ENCODE measurements around the gene STAT6.
A peak's percentile ranks its signal among the peaks of the same experiment; 100 is the strongest.

The STAT6 gene

DNA sequence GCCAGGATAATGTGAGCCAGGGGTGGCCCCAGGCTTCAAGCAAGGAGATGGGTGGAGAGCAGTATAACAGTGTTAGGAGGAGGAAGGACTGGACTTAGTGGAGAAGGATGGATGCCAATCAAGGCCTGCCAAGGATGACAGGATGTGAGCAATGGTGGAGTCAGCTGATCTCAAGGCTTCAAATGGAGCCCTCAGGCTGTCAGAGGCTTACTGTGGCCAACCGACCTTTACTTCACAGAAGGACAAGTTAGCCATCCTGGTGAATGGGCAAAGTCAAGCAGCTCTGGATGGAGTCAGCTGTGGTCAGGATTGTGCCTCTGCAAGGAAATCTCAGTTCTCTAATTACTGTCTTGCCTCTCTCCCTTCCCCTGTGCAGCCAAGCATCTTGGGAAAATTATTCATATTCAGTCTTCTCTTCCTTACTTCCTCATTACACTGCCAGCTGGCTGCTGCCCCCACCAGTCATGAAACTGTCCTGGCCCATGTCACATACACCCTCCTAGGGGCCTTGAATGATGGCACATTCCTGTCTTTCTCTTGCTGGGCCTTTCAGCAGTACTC is 7.6 kb upstream of the STAT6 start:
- Mint-ChIP-seq H3K9me3 (no peaks in the 10 kb centered on the region), H3K27ac (no peak overlapping the region), H3K36me3 (ENCODE audit: low read depth) (no peaks in the 10 kb centered on the region), H3K27me3 (ENCODE audit: low read depth) (peaks cover 2% of the 10 kb centered on the region), H3K4me3 (no peak overlapping the region), H3K4me1 (no peaks in the 10 kb centered on the region)
- TF ChIP-seq, protein P1, sequence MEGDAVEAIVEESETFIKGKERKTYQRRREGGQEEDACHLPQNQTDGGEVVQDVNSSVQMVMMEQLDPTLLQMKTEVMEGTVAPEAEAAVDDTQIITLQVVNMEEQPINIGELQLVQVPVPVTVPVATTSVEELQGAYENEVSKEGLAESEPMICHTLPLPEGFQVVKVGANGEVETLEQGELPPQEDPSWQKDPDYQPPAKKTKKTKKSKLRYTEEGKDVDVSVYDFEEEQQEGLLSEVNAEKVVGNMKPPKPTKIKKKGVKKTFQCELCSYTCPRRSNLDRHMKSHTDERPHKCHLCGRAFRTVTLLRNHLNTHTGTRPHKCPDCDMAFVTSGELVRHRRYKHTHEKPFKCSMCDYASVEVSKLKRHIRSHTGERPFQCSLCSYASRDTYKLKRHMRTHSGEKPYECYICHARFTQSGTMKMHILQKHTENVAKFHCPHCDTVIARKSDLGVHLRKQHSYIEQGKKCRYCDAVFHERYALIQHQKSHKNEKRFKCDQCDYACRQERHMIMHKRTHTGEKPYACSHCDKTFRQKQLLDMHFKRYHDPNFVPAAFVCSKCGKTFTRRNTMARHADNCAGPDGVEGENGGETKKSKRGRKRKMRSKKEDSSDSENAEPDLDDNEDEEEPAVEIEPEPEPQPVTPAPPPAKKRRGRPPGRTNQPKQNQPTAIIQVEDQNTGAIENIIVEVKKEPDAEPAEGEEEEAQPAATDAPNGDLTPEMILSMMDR (IDR thresholded peaks at IDR 0.05; ENCODE audit: unreplicated experiment in 3 of 3) = no peak

DNA sequence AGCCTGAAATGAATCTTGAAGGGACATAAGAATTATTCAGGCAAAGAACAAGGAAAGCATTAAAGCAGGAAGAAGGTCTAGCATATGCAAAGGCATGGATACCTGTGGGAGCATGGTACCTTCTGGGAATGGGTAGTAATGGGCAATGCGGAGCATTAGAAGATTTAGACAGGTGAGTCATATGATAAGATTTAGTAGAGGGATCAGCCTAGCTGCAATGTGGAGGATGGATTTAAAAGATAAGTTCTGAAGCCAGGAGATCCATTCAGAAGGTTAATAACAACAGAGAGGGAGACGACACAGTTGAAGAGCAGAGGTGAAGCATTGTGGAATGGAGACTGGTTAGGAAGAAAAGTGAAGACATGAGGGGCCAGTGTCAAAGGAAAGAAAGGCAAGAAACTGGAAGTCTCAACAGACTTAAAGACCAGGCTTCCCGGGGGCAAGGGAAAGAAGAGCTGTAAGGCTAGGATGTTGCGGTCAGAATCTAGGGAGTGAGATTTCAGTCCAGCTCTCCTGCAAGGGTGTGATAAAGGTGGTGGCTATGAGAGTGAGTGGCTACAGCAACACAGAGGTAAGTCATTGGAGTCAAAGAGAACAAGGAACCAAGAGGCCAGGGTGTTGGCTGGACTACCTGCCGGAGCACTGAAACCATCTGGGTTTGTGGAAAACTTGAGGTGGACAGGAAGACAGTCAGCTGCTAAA is 5.6 kb upstream of the STAT6 start:
- Mint-ChIP-seq H3K36me3 (ENCODE audit: low read depth) (no peaks in the 10 kb centered on the region), H3K9me3 (no peaks in the 10 kb centered on the region), H3K27ac (no peak overlapping the region), H3K27me3 (ENCODE audit: low read depth) (no peaks in the 10 kb centered on the region), H3K4me3 (peak overlapping the region in 1 of 3 experiments; percentile 3), H3K4me1 (peaks cover 5% of the 10 kb centered on the region)
- TF ChIP-seq, protein P1 (IDR thresholded peaks at IDR 0.05; ENCODE audit: unreplicated experiment in 3 of 3) = no peak

DNA sequence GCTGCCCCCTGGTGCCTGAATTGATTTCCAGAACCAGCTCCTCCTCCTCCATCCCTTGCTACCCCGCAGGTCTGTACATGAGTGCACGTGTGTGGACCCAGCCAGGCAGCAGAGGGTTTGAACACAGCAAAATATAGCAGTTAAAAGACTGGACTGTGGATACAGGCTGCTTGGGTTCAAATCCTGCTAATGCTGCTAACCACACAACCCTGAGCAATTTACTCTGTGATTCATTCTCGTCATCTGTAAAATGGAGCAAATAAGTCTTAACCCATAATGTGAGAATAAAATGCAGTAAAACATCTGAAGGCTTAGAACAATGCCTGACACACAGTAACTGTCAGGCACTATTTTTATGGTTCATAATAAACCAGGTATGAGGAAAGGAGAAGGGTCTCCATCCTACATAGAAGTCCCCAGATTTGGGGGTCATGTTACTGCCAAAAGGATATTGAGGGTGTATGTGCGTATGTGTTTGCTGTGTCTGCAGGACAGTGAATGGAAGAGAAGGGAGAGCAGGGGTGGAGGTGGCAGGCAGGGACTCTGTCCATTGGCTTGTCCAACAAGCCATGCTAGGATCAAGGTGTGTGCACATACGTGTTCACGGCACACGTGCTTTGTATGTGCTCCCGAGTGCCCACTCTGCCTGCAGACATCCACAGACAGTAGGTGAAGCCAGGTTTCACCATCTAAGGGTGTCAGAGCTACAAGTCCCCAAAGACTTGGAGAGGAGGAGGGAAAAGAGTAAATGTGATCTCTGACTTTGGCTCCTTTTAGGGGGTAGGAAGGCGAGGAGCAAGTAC is 1.5 kb upstream of the STAT6 start:
- peak overlapping the region; percentile 90 to 93 (median 91) for H3K4me3 Mint-ChIP-seq
- no peaks in the 10 kb centered on the region for H3K27me3 Mint-ChIP-seq (ENCODE audit: low read depth)
- H3K4me1 Mint-ChIP-seq = peaks cover 32% of the 10 kb centered on the region
- H3K36me3 Mint-ChIP-seq (ENCODE audit: low read depth) = peaks cover 3% of the 10 kb centered on the region
- peak overlapping the region; percentile 96 to 100 (median 98) for H3K27ac Mint-ChIP-seq
- TF ChIP-seq, protein P1 (IDR thresholded peaks at IDR 0.05; ENCODE audit: unreplicated experiment in 3 of 3) = peak; percentile 85 to 89 (median 86)
- H3K9me3 Mint-ChIP-seq = no peaks in the 10 kb centered on the region

DNA sequence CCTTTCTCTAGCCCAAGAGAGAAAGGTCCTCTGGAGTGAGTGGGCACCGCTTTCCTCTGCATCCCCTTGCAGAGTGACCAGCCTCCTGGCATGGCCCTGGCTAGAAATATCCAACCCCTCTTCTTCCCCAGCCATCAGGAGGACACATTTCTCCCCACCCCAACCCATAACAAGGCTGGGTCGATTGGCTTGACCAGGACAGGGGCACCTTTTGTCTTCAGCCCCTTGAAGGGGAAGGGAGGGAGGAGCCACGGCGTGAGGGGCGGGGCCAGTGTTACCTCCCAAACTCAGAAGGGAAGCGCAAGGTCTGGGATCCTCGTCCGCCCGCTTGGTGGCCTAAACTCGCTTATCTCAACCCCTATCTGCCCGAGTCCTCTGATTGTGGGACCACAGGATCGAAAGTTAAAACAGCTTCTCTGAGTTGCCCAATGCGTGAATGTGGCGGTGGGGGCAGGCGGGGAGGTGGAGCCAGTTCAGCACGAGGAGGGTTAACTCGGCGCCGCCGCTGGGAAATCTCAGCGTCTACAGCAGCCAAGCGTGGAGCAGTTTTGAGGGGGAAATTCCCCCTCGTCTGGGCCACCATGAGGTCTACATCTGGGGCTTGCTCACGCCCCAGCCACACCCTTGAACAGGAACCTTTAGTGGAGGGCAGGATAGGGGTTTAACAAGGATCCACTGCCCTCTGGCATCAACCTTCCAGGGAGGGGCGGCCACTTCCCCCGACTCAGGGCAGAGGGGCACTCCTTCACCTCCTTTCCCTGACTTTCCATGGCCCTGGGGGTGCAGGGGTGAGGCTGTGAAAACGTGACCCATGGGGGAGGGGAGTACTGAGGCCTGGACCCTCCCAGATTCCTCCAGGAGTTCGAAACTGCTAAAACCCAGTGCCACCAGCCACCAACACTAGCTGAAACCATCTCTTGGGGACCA is 795 bp downstream of the STAT6 start:
- Mint-ChIP-seq H3K9me3 (no peaks in the 10 kb centered on the region), H3K4me3 (peak overlapping the region; percentile 90 to 93 (median 91)), H3K27me3 (ENCODE audit: low read depth) (no peaks in the 10 kb centered on the region), H3K36me3 (ENCODE audit: low read depth) (peaks cover 18% of the 10 kb centered on the region), H3K4me1 (peaks cover 50% of the 10 kb centered on the region), H3K27ac (peak overlapping the region; percentile 96 to 100 (median 98))
- TF ChIP-seq, protein P1 (IDR thresholded peaks at IDR 0.05; ENCODE audit: unreplicated experiment in 3 of 3) = no peak

DNA sequence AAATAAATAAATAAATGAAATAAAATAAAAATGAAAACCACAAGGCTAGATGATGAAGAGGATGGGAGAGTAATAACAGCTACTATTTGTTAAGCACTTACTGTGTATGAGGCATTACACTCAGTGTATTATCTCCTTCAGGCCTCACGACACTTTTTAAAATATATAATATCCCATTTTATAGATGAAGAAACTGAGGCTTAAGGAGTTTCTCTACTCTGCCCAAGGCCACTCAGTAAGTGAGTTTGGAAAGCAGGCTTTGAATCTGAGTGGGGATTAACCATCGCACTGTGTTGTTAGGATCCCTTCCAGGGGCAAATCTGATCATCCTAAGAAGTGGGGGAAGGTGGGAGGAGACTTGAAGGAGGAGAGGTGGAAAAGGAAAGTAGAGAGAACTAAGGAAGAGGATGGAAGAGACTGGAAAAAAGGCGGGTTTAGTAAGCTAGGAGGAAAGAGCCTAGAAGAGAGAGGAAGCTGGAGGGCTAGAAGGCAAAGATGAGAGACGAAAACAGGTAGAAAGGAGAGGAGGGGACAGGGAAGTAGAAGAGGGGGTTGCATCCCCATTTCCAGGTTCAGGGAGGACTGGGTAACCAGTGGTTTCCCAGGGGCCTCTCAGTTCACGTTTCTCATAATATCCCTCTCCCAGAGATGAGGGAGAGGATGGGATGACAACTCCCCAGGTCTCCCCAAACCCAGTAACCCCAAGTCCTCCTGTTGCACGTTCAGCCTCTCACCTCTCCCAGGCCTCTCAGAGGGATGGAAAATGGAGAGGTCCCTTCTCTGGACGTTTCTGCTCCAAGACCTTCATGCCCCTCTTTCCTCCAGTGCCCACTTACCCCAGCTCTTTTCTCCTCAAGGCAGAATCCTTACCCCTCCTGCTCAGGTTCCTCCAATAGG is 1.7 kb downstream of the STAT6 start:
- Mint-ChIP-seq H3K27ac (peak overlapping the region; percentile 96 to 100 (median 98)), H3K4me1 (peaks cover 50% of the 10 kb centered on the region), H3K4me3 (peak overlapping the region; percentile 90 to 93 (median 91)), H3K36me3 (ENCODE audit: low read depth) (peaks cover 24% of the 10 kb centered on the region), H3K27me3 (ENCODE audit: low read depth) (no peaks in the 10 kb centered on the region), H3K9me3 (no peaks in the 10 kb centered on the region)
- TF ChIP-seq, protein P1 (IDR thresholded peaks at IDR 0.05; ENCODE audit: unreplicated experiment in 3 of 3) = no peak
